HepG2 (cell line): Measurements from ENCODE around the gene ACCSL. TPM values are rescaled to one million over a fixed set of nuclear protein-coding genes. Genes with fewer than 3 reads are reported as not detected.

ENCODE experiments used
- ATAC-seq: fragments of 200-7000 bp; cut with Tn5 transposase; 3 replicates; pipeline ENCODE4 v1.9.1; 2020; ENCODE audit warnings: mild to moderate bottlenecking, moderate library complexity
- BruUV-seq: library from RNA; stranded (reverse); fragments of 400-500 nt; replicated peaks from 2 replicates; lab custom pipeline; 2021; lab: Mats Ljungman, UMichigan
- CTCF ChIA-PET: fragments of 300-600 bp; formaldehyde crosslinking; extraction: SDS; loops from one replicate; lab custom pipeline; 2021; ENCODE audit warnings: low total read pairs, inconsistent platforms, low intra/inter-chr PET ratio; lab: Yijun Ruan, JAX
- POLR2A ChIA-PET: fragments of 350-600 bp; sonication (Branson Sonifier 250); formaldehyde crosslinking; loops from one replicate; lab custom pipeline; 2020; ENCODE audit warnings: antibody characterized with exemption, inconsistent platforms; lab: Yijun Ruan, JAX
- DNase-seq: peaks from one replicate; pipeline ENCODE4 v3.0.0-alpha.2; 2015; ENCODE audit warnings: low spot score
- FAIRE-seq: peaks from 3 replicates; lab custom pipeline; 2011; peaks lifted over from hg19 to GRCh38; lab: Jason Lieb, UNC
- H2AFZ ChIP-seq: one replicate; pipeline ENCODE4 v1.6.1; 2011; ENCODE audit warnings: low read length, inconsistent platforms
- H3K27ac ChIP-seq: fragments of 300-600 bp; 3 replicates; pipeline ENCODE4 v1.8.0; 2011; ENCODE audit warnings: mixed run types, mild to moderate bottlenecking, mixed read lengths, low read length, inconsistent platforms; ENCODE audit not compliant: insufficient read depth; ENCODE audit errors: extremely low read length
- H3K27me3 ChIP-seq, 2 experiments: fragments of 200-600 bp in 1 of 2; 2 replicates in 1 of 2; 3 replicates in 1 of 2; pipeline versions ENCODE4 v1.6.0 to v1.8.0; 2011; ENCODE audit warnings: low read length in 2 of 2, mild to moderate bottlenecking in 2 of 2, moderate library complexity in 2 of 2, inconsistent platforms in 1 of 2; ENCODE audit not compliant: insufficient read depth in 2 of 2, control insufficient read depth in 1 of 2
- H3K36me3 ChIP-seq, 2 experiments: fragments of 200-600 bp in 1 of 2; replicated peaks in 1 of 2; 2 replicates in 1 of 2; 3 replicates in 1 of 2; pipeline versions ENCODE4 v1.5.1 to v1.8.0; 2011; ENCODE audit warnings: low read length in 2 of 2, inconsistent platforms in 1 of 2; ENCODE audit not compliant: insufficient read depth in 2 of 2, control insufficient read depth in 1 of 2
- H3K4me1 ChIP-seq: 2 replicates; pipeline ENCODE4 v1.5.1; 2012; ENCODE audit warnings: low read length, inconsistent platforms; ENCODE audit not compliant: insufficient read depth
- H3K4me2 ChIP-seq: 2 replicates; pipeline ENCODE4 v1.6.0; 2011; ENCODE audit warnings: low read depth, low read length, inconsistent platforms
- H3K4me3 ChIP-seq, 3 experiments: fragments of 200-600 bp in 1 of 3; sonication (generic), shearing (Covaris generic) in 1 of 3; replicated peaks in 1 of 3; 2 replicates each; pipeline ENCODE4 v1.5.1; 2011 to 2016; ENCODE audit warnings: low read length in 3 of 3, inconsistent platforms in 2 of 3, low read depth in 2 of 3, mild to moderate bottlenecking in 2 of 3, control low read depth in 1 of 3, mixed read lengths in 1 of 3; ENCODE audit not compliant: insufficient read depth in 1 of 3
- H3K79me2 ChIP-seq: one replicate; pipeline ENCODE4 v1.6.1; 2011; ENCODE audit warnings: low read length, inconsistent platforms; ENCODE audit not compliant: insufficient read depth
- H3K9ac ChIP-seq: 2 replicates; pipeline ENCODE4 v1.6.0; 2011; ENCODE audit warnings: mild to moderate bottlenecking, low read depth, low read length, inconsistent platforms; ENCODE audit not compliant: insufficient read depth
- H3K9me3 ChIP-seq: 2 replicates; pipeline ENCODE4 v1.5.1; 2012; ENCODE audit warnings: mild to moderate bottlenecking, low read length
- H4K20me1 ChIP-seq: 2 replicates; pipeline ENCODE4 v1.6.0; 2011; ENCODE audit warnings: inconsistent platforms, mild to moderate bottlenecking, low read length, moderate library complexity; ENCODE audit not compliant: insufficient read depth
- ADNP ChIP-seq: sonication (generic); formaldehyde crosslinking; IDR thresholded peaks from 2 replicates; pipeline ENCODE4 v1.4.0; 2020; ENCODE audit warnings: missing genetic modification reagents
- ARNT2 ChIP-seq: sonication (generic); formaldehyde crosslinking; IDR thresholded peaks from 2 replicates; pipeline ENCODE4 v1.8.0; 2022; ENCODE audit warnings: mild to moderate bottlenecking, low read depth, missing genetic modification reagents, moderate library complexity
- HMGXB4 ChIP-seq, 2 experiments: sonication (generic) in 1 of 2; formaldehyde crosslinking in 1 of 2; IDR thresholded peaks; 2 replicates each; pipeline versions ENCODE4 v1.4.0 to v1.6.1; 2018 to 2020; ENCODE audit warnings: missing genetic modification reagents in 2 of 2, borderline replicate concordance in 1 of 2, low read depth in 1 of 2, mild to moderate bottlenecking in 1 of 2, missing biosample characterization in 1 of 2
- NFYB ChIP-seq: sonication (generic); formaldehyde crosslinking; IDR thresholded peaks from 2 replicates; pipeline ENCODE4 v1.4.0; 2020; ENCODE audit warnings: missing genetic modification reagents
- SATB2 ChIP-seq: sonication (generic); formaldehyde crosslinking; IDR thresholded peaks from 2 replicates; pipeline ENCODE4 v1.5.0; 2020; ENCODE audit warnings: missing genetic modification reagents
- TOPORS ChIP-seq: sonication (generic); formaldehyde crosslinking; IDR thresholded peaks from 2 replicates; pipeline ENCODE4 v1.8.0; 2023; ENCODE audit warnings: mild to moderate bottlenecking, missing genetic modification reagents
- ZKSCAN5 ChIP-seq: sonication (generic); formaldehyde crosslinking; IDR thresholded peaks from 2 replicates; pipeline ENCODE4 v1.5.1; 2020; ENCODE audit warnings: mild to moderate bottlenecking, missing genetic modification reagents
- ZNF746 ChIP-seq: sonication (generic); formaldehyde crosslinking; IDR thresholded peaks from 2 replicates; pipeline ENCODE4 v1.8.0; 2022; ENCODE audit warnings: mild to moderate bottlenecking, missing genetic modification reagents
- ZNF776 ChIP-seq: sonication (generic); formaldehyde crosslinking; IDR thresholded peaks from 2 replicates; pipeline ENCODE4 v1.4.0; 2020; ENCODE audit warnings: mild to moderate bottlenecking, missing genetic modification reagents
- ZNF777 ChIP-seq: sonication (generic); formaldehyde crosslinking; IDR thresholded peaks from 2 replicates; pipeline ENCODE4 v1.4.0; 2020; ENCODE audit warnings: missing genetic modification reagents
- ZNF83 ChIP-seq: sonication (generic); formaldehyde crosslinking; IDR thresholded peaks from 2 replicates; pipeline ENCODE4 v1.4.0; 2020; ENCODE audit warnings: missing genetic modification reagents, mild to moderate bottlenecking, borderline replicate concordance
- WGBS: methylation state at CpG from one replicate; pipeline ENCODE4 v1.1.6; 2017; ENCODE audit warnings: low lambda C conversion rate; 5-methylcytosine and 5-hydroxymethylcytosine counted together
- in situ Hi-C: cut with HindIII; loops from 2 replicates; pipeline ENCODE4 v1.10.0; 2017; ENCODE audit warnings: low pct_unique_long_range_greater_than_20kb; ENCODE audit not compliant: extremely low pct_ligation_motif_present
- intact Hi-C: fragments of 100-400 bp; cut with micrococcal nuclease; formaldehyde crosslinking; loops from one replicate; pipeline ENCODE4 v1.10.0; 2022; ENCODE audit not compliant: unreplicated experiment
- polyA plus RNA-seq, 8 experiments: library from polyadenylated mRNA; depleted of rRNA in 3 of 8; stranded (reverse) in 7 of 8; unstranded in 1 of 8; fragments of >200 nt; fragmentation: Illumina TruSeq in 4 of 8; extraction: Trizol in 4 of 8; gene quantifications; 2 replicates each; pipeline versions ENCODE4 v1.2.1 to v1.2.3, GENCODE V29; 2011 to 2016; ENCODE audit warnings: low read depth in 4 of 8, missing spikeins in 1 of 8, mixed read lengths in 1 of 8; ENCODE audit not compliant: insufficient read depth in 1 of 8
- total RNA-seq, 5 experiments: library from RNA; depleted of rRNA; stranded (reverse); fragments of >200 nt; fragmentation: Illumina TruSeq; extraction: Trizol; gene quantifications; 2 replicates each; pipeline ENCODE4 v1.2.3, GENCODE V29; 2016; ENCODE audit warnings: low read depth in 1 of 5
- TF ChIP-seq, protein P1 (sequence below): sonication (generic); formaldehyde crosslinking; IDR thresholded peaks from 2 replicates; pipeline ENCODE4 v1.8.1; 2023; ENCODE audit warnings: missing genetic modification reagents, inconsistent platforms, borderline replicate concordance
- TF ChIP-seq, protein P2 (sequence below): IDR thresholded peaks from 2 replicates; pipeline ENCODE4 v1.6.1; 2016; ENCODE audit warnings: mild to moderate bottlenecking
- TF ChIP-seq, protein P3 (sequence below): sonication (generic); formaldehyde crosslinking; IDR thresholded peaks from 2 replicates; pipeline ENCODE4 v1.8.1; 2023; ENCODE audit warnings: mild to moderate bottlenecking, missing genetic modification reagents

Gene ACCSL
- total and polyA plus RNA-seq, 2 of the 13 experiments (the other 11 are each of a cell fraction or from before 2014, with no cell fraction given): not detected

DNA sequence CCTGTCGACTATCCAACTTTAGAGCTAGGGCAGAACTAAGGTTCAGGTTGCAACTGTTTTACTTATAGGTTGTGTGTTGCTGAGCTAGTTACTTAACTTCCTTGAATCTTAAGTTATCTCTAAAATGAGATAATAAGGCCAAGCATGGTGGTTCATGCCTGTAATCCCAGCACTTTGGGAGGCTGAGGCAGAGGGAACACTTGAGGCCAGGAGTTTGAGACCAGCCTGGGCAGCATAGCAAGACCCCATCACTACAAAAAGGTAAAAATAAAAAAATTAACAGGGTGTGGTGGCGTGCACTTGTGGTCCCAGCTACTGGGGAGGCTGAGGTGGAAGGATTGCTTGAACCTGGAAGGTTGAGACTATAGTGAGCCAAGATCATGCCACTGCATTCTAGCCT, 20.4 kb downstream of the ACCSL start (continued):
- TF ChIP-seq, protein P1, sequence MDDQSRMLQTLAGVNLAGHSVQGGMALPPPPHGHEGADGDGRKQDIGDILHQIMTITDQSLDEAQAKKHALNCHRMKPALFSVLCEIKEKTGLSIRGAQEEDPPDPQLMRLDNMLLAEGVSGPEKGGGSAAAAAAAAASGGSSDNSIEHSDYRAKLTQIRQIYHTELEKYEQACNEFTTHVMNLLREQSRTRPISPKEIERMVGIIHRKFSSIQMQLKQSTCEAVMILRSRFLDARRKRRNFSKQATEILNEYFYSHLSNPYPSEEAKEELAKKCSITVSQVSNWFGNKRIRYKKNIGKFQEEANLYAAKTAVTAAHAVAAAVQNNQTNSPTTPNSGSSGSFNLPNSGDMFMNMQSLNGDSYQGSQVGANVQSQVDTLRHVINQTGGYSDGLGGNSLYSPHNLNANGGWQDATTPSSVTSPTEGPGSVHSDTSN (CRISPR knock-in tag): no peak
- no peak for TF ChIP-seq ZKSCAN5 (CRISPR knock-in tag)
- no peak for TF ChIP-seq ZNF746 (CRISPR knock-in tag)

DNA sequence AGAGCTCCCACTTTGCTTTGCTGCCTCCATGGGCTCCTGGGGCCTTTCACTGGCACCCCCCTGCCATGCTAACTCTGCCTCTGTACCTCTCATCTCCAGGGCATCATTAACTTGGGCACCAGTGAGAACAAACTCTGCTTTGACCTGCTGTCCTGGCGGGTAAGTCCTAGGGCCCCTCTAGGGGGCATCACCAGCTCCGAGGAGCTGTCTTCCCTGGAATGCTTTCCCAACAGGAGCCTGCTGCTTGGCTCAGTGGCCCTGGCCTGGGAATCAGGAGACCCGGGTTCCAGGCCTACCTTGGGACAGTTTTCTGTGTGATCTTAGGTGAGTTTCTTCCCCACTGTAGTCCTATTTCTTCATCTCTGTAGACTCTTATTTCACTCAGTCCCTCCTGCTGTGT, 23.4 kb downstream of the ACCSL start:
- no peaks in the 10 kb centered on the region for H3K79me2 ChIP-seq
- DNase-seq: no peak
- WGBS: 25% methylated on average over 1 of the region's 3 CpGs
- H3K36me3 ChIP-seq: no peaks in the 10 kb centered on the region
- in situ Hi-C loops: no loop called here
- ATAC-seq: peak; percentile 35; the same call in 2 of the 3 replicates
- intact Hi-C loops: no loop called here
- H3K9me3 ChIP-seq: no peaks in the 10 kb centered on the region
- H3K4me1 ChIP-seq: 0 out of 2 replicates have a peak, but pooled peaks cover 3% of the 10 kb centered on the region
- no peak overlapping the region for H3K27ac ChIP-seq
- POLR2A ChIA-PET: no interaction called here
- H2AFZ ChIP-seq: no peak overlapping the region
- no peak for FAIRE-seq
- H3K4me2 ChIP-seq: no peak overlapping the region
- no peak overlapping the region for H3K9ac ChIP-seq
- H3K27me3 ChIP-seq: no peaks in the 10 kb centered on the region; a peak in 1 of 5 replicates
- no peaks in the 10 kb centered on the region for H4K20me1 ChIP-seq
- no TSS peak for BruUV-seq
- CTCF ChIA-PET: no interaction called here
- no peak overlapping the region for H3K4me3 ChIP-seq
- no peak for TF ChIP-seq HMGXB4 (CRISPR knock-in tag; IDR thresholded peaks at IDR 0.05; ENCODE audit: borderline replicate concordance in 1 of 2, low read depth in 1 of 2)
- TF ChIP-seq, protein P2, sequence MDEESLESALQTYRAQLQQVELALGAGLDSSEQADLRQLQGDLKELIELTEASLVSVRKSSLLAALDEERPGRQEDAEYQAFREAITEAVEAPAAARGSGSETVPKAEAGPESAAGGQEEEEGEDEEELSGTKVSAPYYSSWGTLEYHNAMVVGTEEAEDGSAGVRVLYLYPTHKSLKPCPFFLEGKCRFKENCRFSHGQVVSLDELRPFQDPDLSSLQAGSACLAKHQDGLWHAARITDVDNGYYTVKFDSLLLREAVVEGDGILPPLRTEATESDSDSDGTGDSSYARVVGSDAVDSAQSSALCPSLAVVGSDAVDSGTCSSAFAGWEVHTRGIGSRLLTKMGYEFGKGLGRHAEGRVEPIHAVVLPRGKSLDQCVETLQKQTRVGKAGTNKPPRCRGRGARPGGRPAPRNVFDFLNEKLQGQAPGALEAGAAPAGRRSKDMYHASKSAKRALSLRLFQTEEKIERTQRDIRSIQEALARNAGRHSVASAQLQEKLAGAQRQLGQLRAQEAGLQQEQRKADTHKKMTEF (CRISPR knock-in tag): no peak
- no peak for TF ChIP-seq NFYB (CRISPR knock-in tag)
- TF ChIP-seq TOPORS (CRISPR knock-in tag): no peak
- TF ChIP-seq ZNF776: no peak
- no peak for TF ChIP-seq ARNT2 (CRISPR knock-in tag)
- TF ChIP-seq SATB2 (CRISPR knock-in tag): no peak
- no peak for TF ChIP-seq ZNF777 (CRISPR knock-in tag)
- TF ChIP-seq, protein P3, sequence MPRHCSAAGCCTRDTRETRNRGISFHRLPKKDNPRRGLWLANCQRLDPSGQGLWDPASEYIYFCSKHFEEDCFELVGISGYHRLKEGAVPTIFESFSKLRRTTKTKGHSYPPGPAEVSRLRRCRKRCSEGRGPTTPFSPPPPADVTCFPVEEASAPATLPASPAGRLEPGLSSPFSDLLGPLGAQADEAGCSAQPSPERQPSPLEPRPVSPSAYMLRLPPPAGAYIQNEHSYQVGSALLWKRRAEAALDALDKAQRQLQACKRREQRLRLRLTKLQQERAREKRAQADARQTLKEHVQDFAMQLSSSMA: no peak
- TF ChIP-seq ZNF83 (CRISPR knock-in tag): no peak
- TF ChIP-seq ADNP (CRISPR knock-in tag): no peak
